ENCODE results near the gene ARHGAP26. TPM values are rescaled to one million over a fixed set of nuclear protein-coding genes. Genes with fewer than 3 reads are reported as not detected.
"Not testable (repeated sequence)": the region's sequence is repeated elsewhere in the genome, so short reads cannot be mapped to it uniquely, and the experiment has no call there.

Gene ARHGAP26
- total and polyA plus RNA-seq, 7 experiments from 2014 or later = 10.5 to 123 (median 22.7) TPM

DNA sequence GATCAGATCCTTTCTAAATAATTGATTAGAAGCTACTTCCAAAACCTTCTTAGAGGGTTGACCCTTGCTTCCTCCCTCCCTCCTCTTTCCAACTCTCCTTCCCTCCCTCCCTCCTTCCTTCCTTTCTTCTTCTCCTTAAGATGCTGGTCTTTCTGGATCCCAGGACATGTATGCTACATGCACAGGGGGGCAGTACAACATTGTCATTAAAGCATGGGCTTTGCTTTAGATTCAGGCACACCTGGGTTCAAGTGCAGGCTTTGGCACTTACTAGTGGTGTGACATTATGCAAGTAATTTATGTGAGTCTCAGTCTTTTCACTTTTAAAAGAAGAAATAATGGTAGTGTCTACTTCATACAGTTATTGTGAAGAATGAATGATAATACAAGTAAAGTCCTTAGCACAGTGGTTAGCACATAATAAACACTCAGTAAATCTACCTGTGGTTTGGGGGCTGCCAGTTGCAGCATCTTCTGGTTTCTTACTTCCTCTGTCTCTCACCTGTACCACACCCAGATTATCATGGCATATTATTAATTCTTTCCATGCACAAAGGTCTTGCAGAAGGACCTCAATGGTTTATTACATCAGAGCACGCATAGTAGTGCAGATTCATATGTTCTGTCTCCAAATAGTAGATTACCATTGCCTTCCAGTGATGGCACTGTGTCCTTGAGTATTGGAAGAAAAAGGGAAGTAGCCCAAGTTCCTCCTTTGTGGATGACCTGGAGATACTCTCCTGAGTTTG, 154.1 kb downstream of the ARHGAP26 start:
- ATAC-seq (peak; percentile 47), DNase-seq (no peak)
- intact Hi-C loops (cut with micrococcal nuclease) = loop anchor here in 1 of 2 donors (2.0 to 5.0 kb wide), 3 partner anchors 78 to 1268 kb away; no protein-coding TSS in a partner anchor
- Histone ChIP-seq H3K4me3 (ENCODE audit: low read length) (no peak overlapping the region), H3K36me3 (ENCODE audit: control insufficient read depth in 2 of 3, insufficient read depth in 3 of 3, low read length in 3 of 3) (peaks cover 0 to 1% (median 0%) of the 10 kb centered on the region in 3 experiments), H3K4me1 (ENCODE audit: control insufficient read depth in 2 of 2, insufficient read depth in 2 of 2, low read length in 2 of 2) (peaks cover 0 to 25% of the 10 kb centered on the region in 2 donors), H3K9me3 (ENCODE audit: control insufficient read depth in 2 of 3, low read length in 3 of 3) (no peaks in the 10 kb centered on the region), H3K27ac (ENCODE audit: low read depth, low read length) (no peak overlapping the region), H3K27me3 (ENCODE audit: control insufficient read depth in 2 of 2, insufficient read depth in 2 of 2, low read length in 2 of 2) (no peaks in the 10 kb centered on the region)
- no peaks in the 10 kb centered on the region for H3K9me3 Mint-ChIP-seq
- ChIA-PET CTCF (interaction anchor here (0.9 kb wide), 1 partner anchor 1269 kb away, joined by 3 read pairs; no protein-coding TSS in a partner anchor), POLR2A (no interaction called here)
- peaks cover 7 to 43% (median 11%) of the 10 kb centered on the region in 7 donors for H3K4me1 Mint-ChIP-seq
- peak overlapping the region in 1 of 9 donors; percentile 13 for H3K27ac Mint-ChIP-seq
- H3K4me3 Mint-ChIP-seq = no peak overlapping the region
- peaks cover 5 to 32% (median 12%) of the 10 kb centered on the region in 5 donors for H3K36me3 Mint-ChIP-seq
- no peaks in the 10 kb centered on the region for H3K27me3 Mint-ChIP-seq

DNA sequence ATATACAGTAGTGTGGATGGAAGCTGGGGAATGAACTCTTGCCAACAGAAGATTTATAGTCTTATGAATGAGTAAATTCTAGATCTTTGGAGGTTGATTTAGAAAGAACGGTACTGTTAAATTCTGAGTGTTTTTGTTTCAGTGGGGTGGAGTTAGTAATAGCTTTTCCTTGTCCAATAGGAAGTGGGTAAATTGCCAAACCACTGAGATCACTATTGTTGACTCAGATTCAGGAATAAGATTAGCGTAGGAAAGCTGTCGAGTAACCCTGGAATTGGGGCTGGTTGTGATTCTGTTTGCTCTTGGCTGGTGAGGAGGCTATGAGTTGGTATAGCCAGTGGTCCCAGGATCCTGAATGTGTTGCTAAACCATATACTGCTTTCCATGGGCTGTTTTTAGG, 155.6 kb downstream of the ARHGAP26 start:
- Histone ChIP-seq H3K4me3 (ENCODE audit: low read length) (no peak overlapping the region), H3K9me3 (ENCODE audit: control insufficient read depth in 2 of 3, low read length in 3 of 3) (no peaks in the 10 kb centered on the region), H3K4me1 (ENCODE audit: control insufficient read depth in 2 of 2, insufficient read depth in 2 of 2, low read length in 2 of 2) (peaks cover 0 to 40% of the 10 kb centered on the region in 2 donors), H3K27ac (ENCODE audit: low read depth, low read length) (no peak overlapping the region), H3K27me3 (ENCODE audit: control insufficient read depth in 2 of 2, insufficient read depth in 2 of 2, low read length in 2 of 2) (no peaks in the 10 kb centered on the region), H3K36me3 (ENCODE audit: control insufficient read depth in 2 of 3, insufficient read depth in 3 of 3, low read length in 3 of 3) (no peaks in the 10 kb centered on the region)
- ChIA-PET CTCF (interaction anchor here (1.1 kb wide), 1 partner anchor 478 kb away, joined by 3 read pairs; the partner anchor contains the start of gene NR3C1), POLR2A (no interaction called here)
- Mint-ChIP-seq H3K27me3 (no peaks in the 10 kb centered on the region), H3K9me3 (no peaks in the 10 kb centered on the region), H3K4me1 (peaks cover 10 to 53% (median 13%) of the 10 kb centered on the region in 7 donors), H3K27ac (peak overlapping the region in 2 of 9 donors; percentile 5 to 20), H3K4me3 (no peak overlapping the region), H3K36me3 (peaks cover 12 to 46% (median 21%) of the 10 kb centered on the region in 5 donors)
- peak; percentile 25 for ATAC-seq
- intact Hi-C loops (cut with micrococcal nuclease) = loop anchor here in 1 of 2 donors (2.0 to 5.0 kb wide), 3 partner anchors 37 to 899 kb away; no protein-coding TSS in a partner anchor
- no peak for DNase-seq

DNA sequence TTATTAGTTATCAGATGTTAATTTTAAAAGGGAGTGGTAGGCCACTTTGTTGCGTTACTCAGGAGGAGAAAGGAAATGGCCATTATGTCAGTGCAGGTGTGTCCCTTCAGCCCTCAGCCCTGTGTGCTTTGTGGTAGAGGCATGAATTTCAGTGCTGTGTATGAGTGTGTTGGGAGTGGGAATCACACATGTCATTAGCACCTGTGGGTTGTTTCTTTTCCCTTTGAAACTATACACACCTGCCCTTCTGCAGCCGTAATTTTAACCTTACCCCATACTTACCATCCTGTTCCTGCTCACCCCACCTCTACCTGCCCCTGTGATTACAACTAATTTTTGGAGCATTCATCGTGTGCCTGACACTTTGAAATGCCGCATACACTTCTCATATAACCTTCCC, 156.4 kb downstream of the ARHGAP26 start:
- H3K4me3 Mint-ChIP-seq = no peak overlapping the region
- Histone ChIP-seq H3K27ac (ENCODE audit: low read depth, low read length) (no peak overlapping the region), H3K27me3 (ENCODE audit: control insufficient read depth in 2 of 2, insufficient read depth in 2 of 2, low read length in 2 of 2) (no peaks in the 10 kb centered on the region), H3K36me3 (ENCODE audit: control insufficient read depth in 2 of 3, insufficient read depth in 3 of 3, low read length in 3 of 3) (peaks cover 0 to 1% (median 0%) of the 10 kb centered on the region in 3 experiments), H3K4me3 (ENCODE audit: low read length) (no peak overlapping the region), H3K4me1 (ENCODE audit: control insufficient read depth in 2 of 2, insufficient read depth in 2 of 2, low read length in 2 of 2) (peaks cover 0 to 41% of the 10 kb centered on the region in 2 donors), H3K9me3 (ENCODE audit: control insufficient read depth in 2 of 3, low read length in 3 of 3) (no peaks in the 10 kb centered on the region)
- no peak for DNase-seq
- H3K27me3 Mint-ChIP-seq = no peaks in the 10 kb centered on the region
- POLR2A ChIA-PET = no interaction called here
- peaks cover 10 to 61% (median 13%) of the 10 kb centered on the region in 7 donors for H3K4me1 Mint-ChIP-seq
- intact Hi-C loops (cut with micrococcal nuclease) = loop anchor here in 1 of 2 donors (5.0 kb wide), 1 partner anchor 36 kb away; no protein-coding TSS in a partner anchor
- ATAC-seq = no peak
- CTCF ChIA-PET = no interaction called here
- no peak overlapping the region for H3K27ac Mint-ChIP-seq
- H3K9me3 Mint-ChIP-seq = no peaks in the 10 kb centered on the region
- peaks cover 14 to 53% (median 22%) of the 10 kb centered on the region in 5 donors for H3K36me3 Mint-ChIP-seq

DNA sequence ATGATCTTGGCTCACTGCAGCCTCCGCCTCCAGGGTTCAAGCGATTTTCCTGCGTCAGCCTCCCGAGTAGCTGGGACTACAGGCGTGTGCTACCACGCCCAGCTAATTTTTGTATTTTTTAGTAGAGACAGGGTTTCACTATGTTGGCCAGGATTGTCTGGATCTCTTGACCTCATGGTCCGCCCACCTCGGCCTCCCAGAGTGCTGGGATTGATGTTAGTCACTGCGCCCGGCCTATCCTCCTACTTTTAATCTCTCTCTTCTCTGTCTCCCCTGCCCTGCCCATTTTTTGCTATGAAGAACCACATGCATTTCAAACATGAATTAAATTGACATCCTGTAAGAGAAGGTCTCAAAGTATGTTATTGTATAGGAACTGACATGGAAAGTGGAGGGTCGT, 158.8 kb downstream of the ARHGAP26 start:
- intact Hi-C loops (cut with micrococcal nuclease) = loop anchor here in 1 of 2 donors (5.0 kb wide), 1 partner anchor 33 kb away; no protein-coding TSS in a partner anchor
- H3K27me3 ChIP-seq (ENCODE audit: control insufficient read depth in 2 of 2, insufficient read depth in 2 of 2, low read length in 2 of 2); POLR2A ChIA-PET; H3K9me3 Mint-ChIP-seq; H3K27ac ChIP-seq (ENCODE audit: low read depth, low read length); ATAC-seq; H3K4me3 Mint-ChIP-seq; DNase-seq; H3K9me3 ChIP-seq (ENCODE audit: control insufficient read depth in 2 of 3, low read length in 3 of 3); H3K4me3 ChIP-seq (ENCODE audit: low read length); H3K27me3 Mint-ChIP-seq: not testable (repeated sequence)
- Mint-ChIP-seq H3K36me3 (peaks cover 28 to 77% (median 44%) of the 10 kb centered on the region in 5 donors), H3K4me1 (peaks cover 11 to 64% (median 17%) of the 10 kb centered on the region in 7 donors), H3K27ac (peak overlapping the region in 1 of 9 donors; percentile 6)
- H3K36me3 ChIP-seq (ENCODE audit: control insufficient read depth in 2 of 3, insufficient read depth in 3 of 3, low read length in 3 of 3) = peaks cover 0 to 13% (median 0%) of the 10 kb centered on the region in 3 experiments
- peaks cover 0 to 38% of the 10 kb centered on the region in 2 donors for H3K4me1 ChIP-seq (ENCODE audit: control insufficient read depth in 2 of 2, insufficient read depth in 2 of 2, low read length in 2 of 2)
- CTCF ChIA-PET = interaction anchor here (0.5 kb wide), 1 partner anchor 179 kb away, joined by 3 read pairs; no protein-coding TSS in a partner anchor

DNA sequence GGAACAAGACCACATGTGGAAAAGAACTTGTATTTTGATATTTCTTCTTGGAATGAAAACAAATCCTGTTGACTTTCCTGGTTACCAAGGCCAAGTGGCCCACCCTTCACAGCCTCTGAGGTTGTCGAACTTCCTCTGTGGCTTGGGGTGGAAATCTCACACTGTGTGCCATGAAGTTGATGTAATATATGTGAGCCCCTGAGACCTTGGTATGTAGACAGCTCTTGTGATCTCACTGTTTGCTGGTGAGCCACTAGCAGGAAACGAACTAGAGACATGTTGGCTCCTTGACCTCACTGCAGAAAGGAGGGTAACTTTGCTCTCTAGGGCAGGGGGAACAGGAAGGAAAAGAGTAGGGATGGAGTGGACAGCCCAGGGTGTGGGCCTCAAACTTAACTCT, 159.4 kb downstream of the ARHGAP26 start:
- peaks cover 0 to 13% (median 0%) of the 10 kb centered on the region in 3 experiments for H3K36me3 ChIP-seq (ENCODE audit: control insufficient read depth in 2 of 3, insufficient read depth in 3 of 3, low read length in 3 of 3)
- no peak overlapping the region for H3K27ac ChIP-seq (ENCODE audit: low read depth, low read length)
- peaks cover 0 to 1% (median 0%) of the 10 kb centered on the region in 11 donors for H3K9me3 Mint-ChIP-seq
- H3K4me3 ChIP-seq (ENCODE audit: low read length) = no peak overlapping the region
- ATAC-seq (peak; percentile 69), DNase-seq (no peak)
- peaks cover 23 to 77% (median 47%) of the 10 kb centered on the region in 5 donors for H3K36me3 Mint-ChIP-seq
- H3K4me3 Mint-ChIP-seq = peak overlapping the region in 1 of 10 donors; percentile 30
- peak overlapping the region in 1 of 9 donors; percentile 24 for H3K27ac Mint-ChIP-seq
- H3K27me3 Mint-ChIP-seq = no peaks in the 10 kb centered on the region
- H3K27me3 ChIP-seq (ENCODE audit: control insufficient read depth in 2 of 2, insufficient read depth in 2 of 2, low read length in 2 of 2) = no peaks in the 10 kb centered on the region
- peaks cover 0 to 32% of the 10 kb centered on the region in 2 donors for H3K4me1 ChIP-seq (ENCODE audit: control insufficient read depth in 2 of 2, insufficient read depth in 2 of 2, low read length in 2 of 2)
- H3K4me1 Mint-ChIP-seq = peaks cover 6 to 64% (median 16%) of the 10 kb centered on the region in 7 donors
- intact Hi-C loops (cut with micrococcal nuclease) = loop anchor here in 1 of 2 donors (5.0 kb wide), 1 partner anchor 33 kb away; no protein-coding TSS in a partner anchor
- H3K9me3 ChIP-seq (ENCODE audit: control insufficient read depth in 2 of 3, low read length in 3 of 3) = no peaks in the 10 kb centered on the region
- CTCF ChIA-PET = no interaction called here
- POLR2A ChIA-PET = no interaction called here

DNA sequence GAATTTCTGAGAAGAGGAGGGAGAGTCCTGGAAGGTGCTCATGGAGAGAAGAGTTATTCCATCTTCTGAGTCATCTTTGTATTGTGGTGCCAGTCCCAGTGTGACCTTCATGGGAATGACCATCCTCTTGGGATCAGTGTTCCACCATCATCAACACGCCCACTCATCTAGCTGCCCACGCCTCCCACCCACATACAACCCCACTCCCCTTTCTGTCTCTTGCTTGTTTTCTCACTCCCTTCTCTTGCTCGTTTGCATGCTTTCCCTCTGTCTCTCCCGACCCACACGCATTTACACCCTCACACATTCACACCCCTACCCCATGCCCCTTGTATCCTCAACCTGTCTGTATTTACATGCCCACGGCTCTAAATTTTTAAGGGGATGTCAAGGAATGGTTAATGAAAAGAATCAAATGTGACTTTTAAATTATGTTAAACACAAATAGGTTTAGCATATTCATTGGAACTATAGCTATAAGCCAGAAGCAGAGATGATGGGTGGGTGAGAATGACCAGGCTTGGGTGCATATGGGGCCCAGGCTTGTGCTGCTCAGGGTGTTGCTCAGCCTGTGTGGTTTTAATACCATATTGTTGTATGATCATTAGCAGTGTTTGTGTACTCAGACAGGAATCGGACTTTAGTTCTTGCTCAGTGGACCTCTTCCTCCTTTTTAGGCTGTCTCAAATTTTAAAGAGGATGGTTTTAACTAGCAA, 160.4 kb downstream of the ARHGAP26 start:
- Histone ChIP-seq H3K27ac (ENCODE audit: low read depth, low read length) (no peak overlapping the region), H3K4me1 (ENCODE audit: control insufficient read depth in 2 of 2, insufficient read depth in 2 of 2, low read length in 2 of 2) (peaks cover 0 to 24% of the 10 kb centered on the region in 2 donors), H3K36me3 (ENCODE audit: control insufficient read depth in 2 of 3, insufficient read depth in 3 of 3, low read length in 3 of 3) (peaks cover 0 to 13% (median 0%) of the 10 kb centered on the region in 3 experiments), H3K9me3 (ENCODE audit: control insufficient read depth in 2 of 3, low read length in 3 of 3) (no peaks in the 10 kb centered on the region), H3K4me3 (ENCODE audit: low read length) (no peak overlapping the region), H3K27me3 (ENCODE audit: control insufficient read depth in 2 of 2, insufficient read depth in 2 of 2, low read length in 2 of 2) (no peaks in the 10 kb centered on the region)
- Mint-ChIP-seq H3K4me3 (no peak overlapping the region), H3K9me3 (peaks cover 0 to 1% (median 0%) of the 10 kb centered on the region in 11 donors), H3K27me3 (no peaks in the 10 kb centered on the region), H3K27ac (peak overlapping the region in 2 of 9 donors; percentile 21 to 26), H3K36me3 (peaks cover 22 to 79% (median 47%) of the 10 kb centered on the region in 5 donors), H3K4me1 (peaks cover 0 to 66% (median 22%) of the 10 kb centered on the region in 7 donors)
- ChIA-PET CTCF (no interaction called here), POLR2A (interaction anchor here (0.7 kb wide), 1 partner anchor 851 kb away, joined by 3 read pairs; no protein-coding TSS in a partner anchor)
- no peak for ATAC-seq
- no peak for DNase-seq
- intact Hi-C loops (cut with micrococcal nuclease) = no loop called here

Measured in naive thymus-derived CD4-positive, alpha-beta T cell (primary cell).